IMR-90 (cell line): ENCODE data around the gene CACNA1G.

ENCODE experiments used
- FOS ChIP-seq: fragments of 150-350 bp; IDR thresholded peaks from 2 replicates; pipeline ENCODE4 v1.6.1; 2016; ENCODE audit warnings: low read depth, low read length
- POLR2A ChIP-seq: IDR thresholded peaks from 2 replicates; pipeline ENCODE4 v1.6.1; 2012; ENCODE audit warnings: mild to moderate bottlenecking, low read depth, low read length
- TF ChIP-seq, protein P1 (sequence below): conservative IDR thresholded peaks from 2 replicates; pipeline ENCODE4 v1.5.1; 2012; ENCODE audit warnings: mild to moderate bottlenecking, low read depth, low read length, improper control_type of control experiment

GRCh38 chr17:50615828-50616227 is 55.3 kb downstream of the CACNA1G start:
- TF ChIP-seq FOS, result no peak
- TF ChIP-seq, protein P1, sequence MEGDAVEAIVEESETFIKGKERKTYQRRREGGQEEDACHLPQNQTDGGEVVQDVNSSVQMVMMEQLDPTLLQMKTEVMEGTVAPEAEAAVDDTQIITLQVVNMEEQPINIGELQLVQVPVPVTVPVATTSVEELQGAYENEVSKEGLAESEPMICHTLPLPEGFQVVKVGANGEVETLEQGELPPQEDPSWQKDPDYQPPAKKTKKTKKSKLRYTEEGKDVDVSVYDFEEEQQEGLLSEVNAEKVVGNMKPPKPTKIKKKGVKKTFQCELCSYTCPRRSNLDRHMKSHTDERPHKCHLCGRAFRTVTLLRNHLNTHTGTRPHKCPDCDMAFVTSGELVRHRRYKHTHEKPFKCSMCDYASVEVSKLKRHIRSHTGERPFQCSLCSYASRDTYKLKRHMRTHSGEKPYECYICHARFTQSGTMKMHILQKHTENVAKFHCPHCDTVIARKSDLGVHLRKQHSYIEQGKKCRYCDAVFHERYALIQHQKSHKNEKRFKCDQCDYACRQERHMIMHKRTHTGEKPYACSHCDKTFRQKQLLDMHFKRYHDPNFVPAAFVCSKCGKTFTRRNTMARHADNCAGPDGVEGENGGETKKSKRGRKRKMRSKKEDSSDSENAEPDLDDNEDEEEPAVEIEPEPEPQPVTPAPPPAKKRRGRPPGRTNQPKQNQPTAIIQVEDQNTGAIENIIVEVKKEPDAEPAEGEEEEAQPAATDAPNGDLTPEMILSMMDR, result no peak
- no peak for TF ChIP-seq POLR2A
